Cardiac fibroblast (primary cell): Measurements from ENCODE around the gene SMIM33.

ENCODE experiments used
- DNase-seq, 2 donors: peaks; one replicate each; pipeline versions ENCODE4 v3.0.0 to v3.0.0-alpha.2; 2010; ENCODE audit warnings: low read depth in 2 of 2
- H3K4me3 ChIP-seq, 2 donors: replicated peaks in 1 of 2; 1 replicate in 1 of 2; 2 replicates in 1 of 2; pipeline ENCODE4 v1.5.1; 2011; ENCODE audit warnings: low read depth in 2 of 2, low read length in 2 of 2, mild to moderate bottlenecking in 2 of 2, moderate library complexity in 1 of 2
- TF ChIP-seq, protein P1 (sequence below): IDR thresholded peaks from one replicate; pipeline ENCODE4 v1.5.1; 2011; ENCODE audit warnings: low read depth, mild to moderate bottlenecking, low read length, inconsistent platforms

Gene SMIM33

DNA sequence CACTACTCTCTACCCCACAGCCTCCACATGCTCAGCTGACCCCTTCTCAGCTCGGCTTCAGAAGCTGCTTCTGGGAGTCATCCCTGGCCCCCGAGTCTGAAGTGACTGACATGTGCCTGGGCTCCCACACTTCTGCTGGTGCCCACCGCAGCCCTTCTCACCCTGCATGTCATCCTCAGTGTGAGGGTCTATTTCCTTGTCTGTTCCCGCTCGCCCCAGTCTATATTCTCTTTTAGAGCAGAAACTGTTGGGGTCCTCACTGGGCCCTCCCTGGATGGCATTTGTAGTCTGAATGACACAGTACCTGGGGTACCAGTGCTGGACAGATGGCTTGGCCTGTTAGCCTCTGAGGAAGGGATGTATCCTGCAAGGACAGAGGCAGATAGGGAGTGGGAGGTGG, 13.6 kb upstream of the SMIM33 start:
- no peak for DNase-seq
- no peak overlapping the region for H3K4me3 ChIP-seq
- TF ChIP-seq, protein P1, sequence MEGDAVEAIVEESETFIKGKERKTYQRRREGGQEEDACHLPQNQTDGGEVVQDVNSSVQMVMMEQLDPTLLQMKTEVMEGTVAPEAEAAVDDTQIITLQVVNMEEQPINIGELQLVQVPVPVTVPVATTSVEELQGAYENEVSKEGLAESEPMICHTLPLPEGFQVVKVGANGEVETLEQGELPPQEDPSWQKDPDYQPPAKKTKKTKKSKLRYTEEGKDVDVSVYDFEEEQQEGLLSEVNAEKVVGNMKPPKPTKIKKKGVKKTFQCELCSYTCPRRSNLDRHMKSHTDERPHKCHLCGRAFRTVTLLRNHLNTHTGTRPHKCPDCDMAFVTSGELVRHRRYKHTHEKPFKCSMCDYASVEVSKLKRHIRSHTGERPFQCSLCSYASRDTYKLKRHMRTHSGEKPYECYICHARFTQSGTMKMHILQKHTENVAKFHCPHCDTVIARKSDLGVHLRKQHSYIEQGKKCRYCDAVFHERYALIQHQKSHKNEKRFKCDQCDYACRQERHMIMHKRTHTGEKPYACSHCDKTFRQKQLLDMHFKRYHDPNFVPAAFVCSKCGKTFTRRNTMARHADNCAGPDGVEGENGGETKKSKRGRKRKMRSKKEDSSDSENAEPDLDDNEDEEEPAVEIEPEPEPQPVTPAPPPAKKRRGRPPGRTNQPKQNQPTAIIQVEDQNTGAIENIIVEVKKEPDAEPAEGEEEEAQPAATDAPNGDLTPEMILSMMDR: no peak

DNA sequence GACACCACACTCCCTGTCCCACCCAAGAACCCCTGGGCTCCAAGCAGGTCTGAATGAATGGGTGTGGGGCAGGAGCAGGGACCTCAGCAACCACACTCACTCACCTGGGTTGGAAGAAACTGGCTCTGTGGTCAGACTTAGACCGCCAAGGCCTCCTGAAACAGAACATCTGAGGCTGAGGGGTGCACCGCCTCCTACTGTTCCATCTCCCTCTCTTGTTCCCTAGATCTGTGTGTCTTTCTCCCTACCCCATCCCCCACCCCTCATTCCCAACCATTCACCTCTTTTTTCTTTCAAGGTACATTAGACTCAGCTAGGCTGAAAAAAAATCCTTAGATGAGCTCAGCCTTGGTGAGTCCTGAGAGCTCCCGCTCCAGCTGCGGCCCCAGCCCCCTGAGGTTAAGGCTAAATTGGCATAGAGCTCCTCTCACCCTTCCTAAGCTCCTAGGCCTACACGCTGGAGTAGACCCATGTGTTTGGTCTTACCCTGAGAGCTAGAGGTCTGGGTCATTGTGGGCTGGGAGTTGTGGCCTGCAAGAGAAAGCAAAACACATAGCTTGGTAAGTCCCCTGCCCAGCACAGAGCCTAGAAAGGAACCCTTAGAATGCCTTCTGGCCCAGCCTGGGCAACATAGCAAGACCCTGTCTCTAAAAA, 13.0 kb upstream of the SMIM33 start:
- DNase-seq: no peak
- TF ChIP-seq, protein P1: no peak
- no peak overlapping the region for H3K4me3 ChIP-seq

DNA sequence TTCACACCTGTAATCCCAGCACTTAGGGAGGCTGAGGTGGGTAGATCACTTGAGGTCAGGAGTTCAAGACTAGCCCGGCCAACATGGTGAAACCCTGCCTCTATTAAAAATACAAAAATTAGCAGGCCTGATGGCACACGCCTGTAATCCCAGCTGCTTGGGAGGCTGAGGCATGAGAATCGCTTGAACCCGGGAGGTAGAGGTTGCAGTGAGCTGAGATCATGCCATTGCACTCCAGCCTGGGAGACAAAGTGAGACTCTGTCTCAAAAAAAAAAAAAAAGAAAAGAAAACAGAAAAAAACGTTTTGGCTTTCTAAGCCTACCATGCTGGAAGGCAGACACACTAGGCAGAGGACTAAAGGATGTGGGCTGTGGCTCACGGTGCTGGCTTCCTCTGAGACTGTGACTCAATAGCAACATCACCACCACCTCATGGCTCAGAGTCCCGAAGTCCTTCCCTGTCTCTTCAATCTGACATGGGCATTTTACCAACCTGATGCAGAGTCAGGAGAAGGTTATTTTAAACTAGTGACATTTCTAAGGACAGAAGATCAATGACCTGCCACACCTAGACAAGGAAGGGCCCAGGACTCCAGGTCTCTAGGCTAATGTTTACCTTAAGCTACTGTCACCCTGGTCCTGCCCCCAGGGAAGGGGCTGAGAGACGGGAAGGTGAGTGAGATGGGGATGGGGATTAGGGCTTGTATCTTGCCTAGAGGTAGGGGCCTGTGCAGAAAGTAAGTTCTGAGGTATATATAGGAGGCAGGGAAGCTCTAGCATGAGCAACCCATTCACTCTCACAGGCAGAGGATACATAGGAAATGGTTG, 12.0 kb upstream of the SMIM33 start:
- no peak overlapping the region for H3K4me3 ChIP-seq
- DNase-seq: peak; percentile 53 to 87
- TF ChIP-seq, protein P1: no peak

DNA sequence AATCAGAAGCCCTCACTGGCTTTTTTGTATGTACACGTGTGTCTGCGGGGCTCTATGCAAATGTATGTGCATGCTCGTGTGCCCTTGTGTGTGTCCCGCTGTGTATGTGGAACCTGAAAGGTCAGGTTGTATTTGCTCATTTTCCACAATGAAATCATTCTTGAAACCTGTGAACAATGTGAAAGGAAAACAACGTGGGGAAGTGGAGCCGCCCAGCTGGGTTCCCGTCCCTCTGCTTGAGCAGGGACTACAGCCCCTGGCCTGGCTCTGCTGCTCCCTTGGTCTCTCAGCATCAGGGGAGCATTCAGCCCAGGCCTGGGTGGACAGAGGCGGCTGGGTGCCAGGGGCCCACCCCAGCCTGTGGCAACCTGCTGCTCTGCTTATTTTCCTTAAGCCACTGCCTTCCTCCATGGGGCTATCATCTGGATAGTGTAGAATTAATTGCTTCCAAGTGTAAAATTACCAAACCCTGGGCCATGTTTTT, 11.3 kb upstream of the SMIM33 start:
- peak in 1 of 2 donors; percentile 34 for DNase-seq
- no peak overlapping the region for H3K4me3 ChIP-seq
- TF ChIP-seq, protein P1: no peak

DNA sequence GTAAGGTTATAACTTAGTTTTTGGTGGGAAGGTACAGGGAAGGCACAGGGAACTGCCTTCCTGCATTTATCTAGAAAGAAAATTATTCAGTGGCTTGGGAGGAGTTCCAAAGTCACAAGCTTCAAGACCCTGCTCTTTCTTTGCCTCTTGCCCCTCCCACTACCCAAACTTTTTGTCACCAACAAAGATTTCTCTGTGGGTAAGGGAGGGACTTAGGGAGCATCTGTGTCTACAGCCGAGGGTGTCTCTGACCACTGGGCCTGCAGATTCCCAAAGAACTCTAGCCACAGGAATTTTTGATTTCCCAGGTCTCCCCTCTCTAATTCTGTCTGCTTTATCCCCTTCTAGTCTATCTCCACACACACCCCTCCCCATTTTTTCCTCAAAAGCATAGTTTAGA, 10.3 kb upstream of the SMIM33 start:
- TF ChIP-seq, protein P1: no peak
- DNase-seq: no peak
- no peak overlapping the region for H3K4me3 ChIP-seq

DNA sequence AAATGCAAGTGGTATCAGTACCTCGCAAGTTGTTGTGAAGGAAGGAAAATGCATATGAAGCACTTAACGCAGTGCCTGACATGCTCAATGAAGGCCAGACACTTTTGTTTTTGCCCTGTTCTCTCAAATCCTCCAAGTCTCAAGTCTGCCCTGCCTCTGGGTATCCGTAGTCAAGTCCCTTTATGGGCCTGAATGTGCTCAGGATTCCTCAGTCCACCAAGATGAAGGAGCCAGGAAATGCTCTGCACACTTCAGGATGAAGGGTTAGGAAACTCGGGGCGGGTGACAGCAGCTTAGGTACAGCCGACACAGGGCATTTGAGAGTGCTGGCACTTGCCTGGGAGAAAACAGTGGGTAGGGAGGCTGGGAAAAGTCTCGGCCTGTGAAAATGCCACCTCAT, 9.6 kb upstream of the SMIM33 start:
- TF ChIP-seq, protein P1: no peak
- peak overlapping the region in 1 of 2 donors; percentile 24 for H3K4me3 ChIP-seq
- no peak for DNase-seq
